Duodenal mucosa (tissue), 2 donors: ENCODE data around the gene IARS1.

Source experiments
- H3K27ac ChIP-seq: one replicate; pipeline ENCODE4 v1.7.0; 2013; ENCODE audit warnings: low read depth, low read length
- H3K27me3 ChIP-seq, 2 donors: one replicate each; pipeline ENCODE4 v1.7.0; 2013; ENCODE audit warnings: low read length in 2 of 2, control low read depth in 1 of 2; ENCODE audit not compliant: insufficient read depth in 2 of 2, control insufficient read depth in 1 of 2
- H3K36me3 ChIP-seq, 2 donors: one replicate each; pipeline ENCODE4 v1.7.0; 2013; ENCODE audit warnings: low read length in 2 of 2, control low read depth in 1 of 2; ENCODE audit not compliant: insufficient read depth in 2 of 2, control insufficient read depth in 1 of 2
- H3K4me1 ChIP-seq, 2 donors: one replicate each; pipeline ENCODE4 v1.7.0; 2013; ENCODE audit warnings: low read length in 2 of 2, control low read depth in 1 of 2; ENCODE audit not compliant: insufficient read depth in 2 of 2, control insufficient read depth in 1 of 2
- H3K4me3 ChIP-seq, 2 donors: one replicate each; pipeline ENCODE4 v1.7.0; 2013; ENCODE audit warnings: low read length in 2 of 2, low read depth in 1 of 2
- H3K9ac ChIP-seq, 2 donors: one replicate each; pipeline ENCODE4 v1.7.0; 2013; ENCODE audit warnings: low read length in 2 of 2, low read depth in 1 of 2
- H3K9me3 ChIP-seq, 2 donors: one replicate each; pipeline ENCODE4 v1.7.0; 2013; ENCODE audit warnings: low read length in 2 of 2, control low read depth in 1 of 2; ENCODE audit not compliant: control insufficient read depth in 1 of 2

Gene IARS1

DNA sequence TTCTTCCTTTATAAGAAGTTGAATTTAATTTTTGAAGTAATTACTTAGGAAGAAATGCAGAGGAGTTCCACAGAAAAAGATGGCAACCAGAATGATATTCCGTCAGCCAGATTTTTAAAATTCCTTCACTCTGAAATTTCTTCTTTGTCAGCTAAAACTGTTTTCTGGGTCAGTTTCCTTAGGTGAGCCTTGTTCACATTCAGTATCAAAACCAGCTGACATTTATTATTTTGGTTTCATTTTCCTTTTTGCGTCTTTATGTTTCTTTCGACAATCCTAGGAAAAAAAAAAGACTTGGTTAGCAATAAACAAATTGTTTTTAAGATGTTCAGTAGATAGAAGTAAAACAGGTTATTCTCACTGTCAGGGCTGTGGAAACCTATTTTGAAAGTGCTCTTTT is 4.1 kb upstream of the IARS1 start:
- H3K9ac ChIP-seq: peak overlapping the region in 1 of 2 donors; percentile 39
- no peaks in the 10 kb centered on the region for H3K27me3 ChIP-seq
- no peak overlapping the region for H3K4me3 ChIP-seq
- peaks cover 25 to 46% of the 10 kb centered on the region in 2 donors for H3K36me3 ChIP-seq
- no peak overlapping the region for H3K27ac ChIP-seq
- H3K4me1 ChIP-seq: peaks cover 11 to 13% of the 10 kb centered on the region in 2 donors
- H3K9me3 ChIP-seq: no peaks in the 10 kb centered on the region

DNA sequence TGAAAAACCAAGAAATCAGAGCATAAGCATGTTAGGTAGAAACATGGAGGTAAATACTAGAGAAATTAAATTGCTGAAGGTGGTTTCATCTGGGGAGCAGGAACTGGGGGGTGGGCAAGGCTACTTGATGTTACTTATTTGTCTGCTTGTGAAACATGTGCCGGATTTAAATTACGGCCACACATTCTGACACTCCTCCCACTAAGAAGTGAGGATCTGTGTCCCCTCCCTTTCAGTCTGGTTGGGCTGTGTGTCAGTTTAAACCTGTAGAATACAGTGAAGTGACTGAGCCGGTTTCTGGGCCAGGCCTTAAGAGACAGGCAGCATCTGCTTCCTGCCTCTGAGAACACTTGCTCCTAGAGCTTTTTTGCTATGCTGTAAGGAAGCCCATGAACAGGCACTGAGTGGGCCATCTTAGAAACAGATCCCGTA is 2.3 kb upstream of the IARS1 start:
- H3K4me1 ChIP-seq: peaks cover 20 to 21% of the 10 kb centered on the region in 2 donors

GRCh38 chr9:92295240-92295790 is 1.8 kb upstream of the IARS1 start:
- peaks cover 13 to 23% of the 10 kb centered on the region in 2 donors for H3K36me3 ChIP-seq
- H3K4me1 ChIP-seq: peaks cover 20 to 21% of the 10 kb centered on the region in 2 donors
- no peak overlapping the region for H3K9ac ChIP-seq
- no peaks in the 10 kb centered on the region for H3K27me3 ChIP-seq
- H3K4me3 ChIP-seq: no peak overlapping the region
- no peak overlapping the region for H3K27ac ChIP-seq
- no peaks in the 10 kb centered on the region for H3K9me3 ChIP-seq

More for the DNA sequence above, 2.3 kb upstream of the IARS1 start:
- no peaks in the 10 kb centered on the region for H3K9me3 ChIP-seq
- H3K4me3 ChIP-seq: no peak overlapping the region
- H3K36me3 ChIP-seq: peaks cover 15 to 29% of the 10 kb centered on the region in 2 donors
- H3K9ac ChIP-seq: no peak overlapping the region
- H3K27me3 ChIP-seq: no peaks in the 10 kb centered on the region
- no peak overlapping the region for H3K27ac ChIP-seq

DNA sequence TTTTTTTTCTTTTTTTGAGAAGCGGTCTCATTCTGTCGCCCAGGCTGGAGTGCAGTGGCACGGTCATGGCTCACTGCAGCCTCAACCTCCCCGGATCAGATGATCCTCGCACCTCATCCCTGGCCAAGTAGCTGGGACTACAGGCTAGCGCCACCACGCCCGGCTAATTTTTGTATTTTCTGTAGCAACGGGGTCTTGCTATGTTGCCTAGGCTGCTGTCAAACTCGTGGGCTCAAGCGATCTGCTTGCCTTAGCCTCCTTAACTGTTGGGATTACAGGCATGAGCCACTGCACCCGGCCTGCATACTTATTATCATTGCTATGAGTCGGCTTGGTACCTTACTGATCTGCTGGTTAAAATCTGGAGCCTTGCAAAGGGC is 790 bp upstream of the IARS1 start:
- Histone ChIP-seq H3K4me1 (peaks cover 20 to 21% of the 10 kb centered on the region in 2 donors), H3K27me3 (no peaks in the 10 kb centered on the region), H3K9me3 (no peaks in the 10 kb centered on the region), H3K9ac (peak overlapping the region; percentile 48 to 72), H3K4me3 (peak overlapping the region; percentile 93 to 96), H3K36me3 (peaks cover 13 to 24% of the 10 kb centered on the region in 2 donors), H3K27ac (no peak overlapping the region)

DNA sequence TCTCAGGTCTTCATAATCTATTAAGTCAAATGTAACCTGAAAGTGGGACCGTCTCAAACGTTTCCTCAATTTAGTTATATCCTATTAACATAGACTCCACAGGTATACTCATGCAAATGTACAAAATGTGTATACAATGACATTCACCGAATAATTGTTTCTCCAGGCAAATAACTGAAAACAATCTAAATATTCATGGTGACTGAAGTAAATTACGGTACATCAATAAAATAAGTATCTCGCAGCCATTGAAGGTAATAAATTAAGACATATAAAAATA is 482 bp downstream of the IARS1 start:
- Histone ChIP-seq H3K27me3 (no peaks in the 10 kb centered on the region), H3K4me3 (peak overlapping the region; percentile 93 to 96), H3K9me3 (no peaks in the 10 kb centered on the region), H3K27ac (no peak overlapping the region), H3K36me3 (peaks cover 11 to 19% of the 10 kb centered on the region in 2 donors), H3K9ac (peak overlapping the region; percentile 72 to 83), H3K4me1 (peaks cover 20 to 21% of the 10 kb centered on the region in 2 donors)

- H3K4me3 ChIP-seq: peak overlapping the region; percentile 93 to 96
- no peaks in the 10 kb centered on the region for H3K27me3 ChIP-seq
- H3K36me3 ChIP-seq: peaks cover 6 to 16% of the 10 kb centered on the region in 2 donors
- H3K9me3 ChIP-seq: no peaks in the 10 kb centered on the region
- no peak overlapping the region for H3K27ac ChIP-seq
- peaks cover 20 to 21% of the 10 kb centered on the region in 2 donors for H3K4me1 ChIP-seq
- H3K9ac ChIP-seq: peak overlapping the region; percentile 72 to 83
These were observed 991 bp downstream of the IARS1 start for GRCh38 chr9:92292338-92293074.

GRCh38 chr9:92291577-92291976 is 1.9 kb downstream of the IARS1 start:
- Histone ChIP-seq H3K36me3 (peaks cover 0 to 14% of the 10 kb centered on the region in 2 donors), H3K4me3 (no peak overlapping the region), H3K27ac (no peak overlapping the region), H3K4me1 (peaks cover 20 to 21% of the 10 kb centered on the region in 2 donors), H3K9me3 (no peaks in the 10 kb centered on the region), H3K9ac (no peak overlapping the region), H3K27me3 (no peaks in the 10 kb centered on the region)

GRCh38 chr9:92290785-92291429 is 2.6 kb downstream of the IARS1 start:
- no peaks in the 10 kb centered on the region for H3K27me3 ChIP-seq
- H3K36me3 ChIP-seq: peaks cover 0 to 18% of the 10 kb centered on the region in 2 donors
- H3K4me3 ChIP-seq: no peak overlapping the region
- H3K9ac ChIP-seq: no peak overlapping the region
- H3K27ac ChIP-seq: no peak overlapping the region
- H3K4me1 ChIP-seq: peaks cover 20 to 21% of the 10 kb centered on the region in 2 donors
- H3K9me3 ChIP-seq: no peaks in the 10 kb centered on the region

GRCh38 chr9:92289708-92290390 is 3.6 kb downstream of the IARS1 start:
- no peak overlapping the region for H3K9ac ChIP-seq

DNA sequence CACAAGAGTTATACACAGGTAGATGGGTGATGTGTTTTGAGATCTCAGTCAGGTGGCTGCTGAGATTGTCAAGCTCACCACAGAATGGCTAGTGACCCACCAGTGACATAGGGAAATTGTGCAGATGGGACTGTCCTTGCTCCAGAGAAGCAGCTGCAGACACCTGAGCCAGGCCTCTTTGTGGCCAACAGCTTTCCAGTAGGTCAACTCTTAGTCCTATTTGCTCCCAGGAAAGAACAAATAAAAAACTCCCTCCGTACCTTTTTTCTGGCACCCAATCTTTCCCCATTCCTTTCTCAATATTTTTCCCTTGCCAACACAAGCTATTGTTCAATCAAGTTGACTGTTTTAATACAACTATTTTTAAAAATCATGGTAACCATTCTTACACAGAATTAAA is 14.2 kb downstream of the IARS1 start:
- Histone ChIP-seq H3K9ac (no peak overlapping the region), H3K36me3 (peaks cover 47 to 88% of the 10 kb centered on the region in 2 donors), H3K27ac (no peak overlapping the region), H3K27me3 (no peaks in the 10 kb centered on the region), H3K4me1 (no peaks in the 10 kb centered on the region), H3K9me3 (no peaks in the 10 kb centered on the region), H3K4me3 (no peak overlapping the region)

More at GRCh38 chr9:92289708-92290390, 3.6 kb downstream of the IARS1 start:
- peaks cover 19 to 21% of the 10 kb centered on the region in 2 donors for H3K4me1 ChIP-seq
- H3K36me3 ChIP-seq: peaks cover 8 to 28% of the 10 kb centered on the region in 2 donors
- no peak overlapping the region for H3K27ac ChIP-seq
- H3K27me3 ChIP-seq: no peaks in the 10 kb centered on the region
- H3K9me3 ChIP-seq: no peaks in the 10 kb centered on the region
- no peak overlapping the region for H3K4me3 ChIP-seq
